Measurements from ENCODE around the gene ORM2.
"Not testable (repeated sequence)": the region's sequence is repeated elsewhere in the genome, so short reads cannot be mapped to it uniquely, and the experiment has no call there.

Gene ORM2

GRCh38 chr9:114315723-114316363 is 13.8 kb upstream of the ORM2 start:
- POLR2A ChIA-PET: no interaction called here
- Histone ChIP-seq H3K9me3 (ENCODE audit: control extremely low read depth in 1 of 5, control insufficient read depth in 4 of 5, insufficient read depth in 2 of 5, low read depth in 1 of 5, low read length in 4 of 5) (peaks cover 0 to 3% (median 0%) of the 10 kb centered on the region in 5 experiments), H3K36me3 (ENCODE audit: control insufficient read depth in 4 of 4, insufficient read depth in 4 of 4, low read length in 3 of 4) (no peaks in the 10 kb centered on the region), H3K4me1 (ENCODE audit: control extremely low read depth in 1 of 4, control insufficient read depth in 4 of 4, insufficient read depth in 4 of 4, low read length in 3 of 4) (no peaks in the 10 kb centered on the region), H3K27me3 (replicated peaks in 2 of 5; ENCODE audit: control insufficient read depth in 4 of 5, insufficient read depth in 5 of 5, low read length in 4 of 5) (no peaks in the 10 kb centered on the region), H3K4me3 (ENCODE audit: control insufficient read depth in 1 of 7, extremely low read depth in 1 of 7, insufficient read depth in 4 of 7, low read depth in 2 of 7, low read length in 6 of 7) (no peak overlapping the region), H3K27ac (ENCODE audit: insufficient read depth in 1 of 2, low read depth in 1 of 2, low read length in 2 of 2, poor library complexity in 1 of 2, severe bottlenecking in 2 of 2) (no peak overlapping the region)
- CTCF ChIA-PET: interaction anchor here (1.5 kb wide), 1 partner anchor 18 kb away, joined by 3 read pairs; no protein-coding TSS in a partner anchor
- no peak for DNase-seq
- 93% methylated on average over 7 of the region's 8 CpGs for WGBS (ENCODE audit: insufficient coverage)

GRCh38 chr9:114316605-114317230 is 13.0 kb upstream of the ORM2 start:
- POLR2A ChIA-PET: no interaction called here
- WGBS (ENCODE audit: insufficient coverage): 100% methylated on average over 4 of the region's 10 CpGs
- Histone ChIP-seq H3K9me3 (ENCODE audit: control extremely low read depth in 1 of 5, control insufficient read depth in 4 of 5, insufficient read depth in 2 of 5, low read depth in 1 of 5, low read length in 4 of 5) (peaks cover 0 to 3% (median 0%) of the 10 kb centered on the region in 5 experiments), H3K27ac (ENCODE audit: insufficient read depth in 1 of 2, low read depth in 1 of 2, low read length in 2 of 2, poor library complexity in 1 of 2, severe bottlenecking in 2 of 2) (no peak overlapping the region), H3K36me3 (ENCODE audit: control insufficient read depth in 4 of 4, insufficient read depth in 4 of 4, low read length in 3 of 4) (no peaks in the 10 kb centered on the region), H3K27me3 (replicated peaks in 2 of 5; ENCODE audit: control insufficient read depth in 4 of 5, insufficient read depth in 5 of 5, low read length in 4 of 5) (no peaks in the 10 kb centered on the region), H3K4me3 (ENCODE audit: control insufficient read depth in 1 of 7, extremely low read depth in 1 of 7, insufficient read depth in 4 of 7, low read depth in 2 of 7, low read length in 6 of 7) (no peak overlapping the region), H3K4me1 (ENCODE audit: control extremely low read depth in 1 of 4, control insufficient read depth in 4 of 4, insufficient read depth in 4 of 4, low read length in 3 of 4) (no peaks in the 10 kb centered on the region)
- no peak for DNase-seq
- CTCF ChIA-PET: interaction anchor here (1.5 kb wide), 1 partner anchor 19 kb away, joined by 3 read pairs; no protein-coding TSS in a partner anchor

- ChIA-PET POLR2A (no interaction called here), CTCF (no interaction called here)
- Histone ChIP-seq H3K27ac (ENCODE audit: insufficient read depth in 1 of 2, low read depth in 1 of 2, low read length in 2 of 2, poor library complexity in 1 of 2, severe bottlenecking in 2 of 2) (no peak overlapping the region), H3K4me3 (ENCODE audit: control insufficient read depth in 1 of 7, extremely low read depth in 1 of 7, insufficient read depth in 4 of 7, low read depth in 2 of 7, low read length in 6 of 7) (no peak overlapping the region), H3K27me3 (replicated peaks in 2 of 5; ENCODE audit: control insufficient read depth in 4 of 5, insufficient read depth in 5 of 5, low read length in 4 of 5) (no peaks in the 10 kb centered on the region), H3K36me3 (ENCODE audit: control insufficient read depth in 4 of 4, insufficient read depth in 4 of 4, low read length in 3 of 4) (no peaks in the 10 kb centered on the region), H3K9me3 (ENCODE audit: control extremely low read depth in 1 of 5, control insufficient read depth in 4 of 5, insufficient read depth in 2 of 5, low read depth in 1 of 5, low read length in 4 of 5) (peaks cover 0 to 3% (median 0%) of the 10 kb centered on the region in 5 experiments), H3K4me1 (ENCODE audit: control extremely low read depth in 1 of 4, control insufficient read depth in 4 of 4, insufficient read depth in 4 of 4, low read length in 3 of 4) (no peaks in the 10 kb centered on the region)
- WGBS (ENCODE audit: insufficient coverage): 96% methylated on average over 5 of the region's 8 CpGs
- DNase-seq: peak in 1 of 3 donors; percentile 29
Observed at GRCh38 chr9:114317665-114318357, 11.9 kb upstream of the ORM2 start.

GRCh38 chr9:114318416-114318815 is 11.3 kb upstream of the ORM2 start:
- Histone ChIP-seq H3K27ac (ENCODE audit: insufficient read depth in 1 of 2, low read depth in 1 of 2, low read length in 2 of 2, poor library complexity in 1 of 2, severe bottlenecking in 2 of 2) (no peak overlapping the region), H3K4me1 (ENCODE audit: control extremely low read depth in 1 of 4, control insufficient read depth in 4 of 4, insufficient read depth in 4 of 4, low read length in 3 of 4) (no peaks in the 10 kb centered on the region)

GRCh38 chr9:114319147-114319546 is 10.5 kb upstream of the ORM2 start:
- no peak overlapping the region for H3K27ac ChIP-seq (ENCODE audit: insufficient read depth in 1 of 2, low read depth in 1 of 2, low read length in 2 of 2, poor library complexity in 1 of 2, severe bottlenecking in 2 of 2)
- no peak for DNase-seq
- no peaks in the 10 kb centered on the region for H3K27me3 ChIP-seq (replicated peaks in 2 of 5; ENCODE audit: control insufficient read depth in 4 of 5, insufficient read depth in 5 of 5, low read length in 4 of 5)
- ChIA-PET CTCF (interaction anchor here (0.8 kb wide), 1 partner anchor 211 kb away, joined by 3 read pairs; no protein-coding TSS in a partner anchor), POLR2A (no interaction called here)
- H3K4me1 ChIP-seq (ENCODE audit: control extremely low read depth in 1 of 4, control insufficient read depth in 4 of 4, insufficient read depth in 4 of 4, low read length in 3 of 4): no peaks in the 10 kb centered on the region
- H3K9me3 ChIP-seq (ENCODE audit: control extremely low read depth in 1 of 5, control insufficient read depth in 4 of 5, insufficient read depth in 2 of 5, low read depth in 1 of 5, low read length in 4 of 5): peaks cover 0 to 3% (median 0%) of the 10 kb centered on the region in 5 experiments
- H3K36me3 ChIP-seq (ENCODE audit: control insufficient read depth in 4 of 4, insufficient read depth in 4 of 4, low read length in 3 of 4): no peaks in the 10 kb centered on the region
- 92% methylated on average over 2 of the region's 3 CpGs for WGBS (ENCODE audit: insufficient coverage)
- no peak overlapping the region for H3K4me3 ChIP-seq (ENCODE audit: control insufficient read depth in 1 of 7, extremely low read depth in 1 of 7, insufficient read depth in 4 of 7, low read depth in 2 of 7, low read length in 6 of 7)

More at GRCh38 chr9:114318416-114318815, 11.3 kb upstream of the ORM2 start:
- POLR2A ChIA-PET: no interaction called here
- H3K27me3 ChIP-seq (replicated peaks in 2 of 5; ENCODE audit: control insufficient read depth in 4 of 5, insufficient read depth in 5 of 5, low read length in 4 of 5): no peaks in the 10 kb centered on the region
- no peak overlapping the region for H3K4me3 ChIP-seq (ENCODE audit: control insufficient read depth in 1 of 7, extremely low read depth in 1 of 7, insufficient read depth in 4 of 7, low read depth in 2 of 7, low read length in 6 of 7)
- CTCF ChIA-PET: interaction anchor here (0.8 kb wide), 1 partner anchor 211 kb away, joined by 3 read pairs; no protein-coding TSS in a partner anchor
- H3K36me3 ChIP-seq (ENCODE audit: control insufficient read depth in 4 of 4, insufficient read depth in 4 of 4, low read length in 3 of 4): no peaks in the 10 kb centered on the region
- peaks cover 0 to 3% (median 0%) of the 10 kb centered on the region in 5 experiments for H3K9me3 ChIP-seq (ENCODE audit: control extremely low read depth in 1 of 5, control insufficient read depth in 4 of 5, insufficient read depth in 2 of 5, low read depth in 1 of 5, low read length in 4 of 5)
- DNase-seq: no peak
- WGBS (ENCODE audit: insufficient coverage): 95% methylated on average over 8 of the region's 8 CpGs

GRCh38 chr9:114320710-114321109 is 9.0 kb upstream of the ORM2 start:
- not testable (repeated sequence) for H3K27me3 ChIP-seq (replicated peaks in 2 of 5; ENCODE audit: control insufficient read depth in 4 of 5, insufficient read depth in 5 of 5, low read length in 4 of 5); H3K4me3 ChIP-seq (ENCODE audit: control insufficient read depth in 1 of 7, extremely low read depth in 1 of 7, insufficient read depth in 4 of 7, low read depth in 2 of 7, low read length in 6 of 7); H3K4me1 ChIP-seq (ENCODE audit: control extremely low read depth in 1 of 4, control insufficient read depth in 4 of 4, insufficient read depth in 4 of 4, low read length in 3 of 4); H3K27ac ChIP-seq (ENCODE audit: insufficient read depth in 1 of 2, low read depth in 1 of 2, low read length in 2 of 2, poor library complexity in 1 of 2, severe bottlenecking in 2 of 2); H3K9me3 ChIP-seq (ENCODE audit: control extremely low read depth in 1 of 5, control insufficient read depth in 4 of 5, insufficient read depth in 2 of 5, low read depth in 1 of 5, low read length in 4 of 5); H3K36me3 ChIP-seq (ENCODE audit: control insufficient read depth in 4 of 4, insufficient read depth in 4 of 4, low read length in 3 of 4); DNase-seq
- ChIA-PET POLR2A (interaction anchor here (0.6 kb wide), 1 partner anchor 104 kb away, joined by 3 read pairs; no protein-coding TSS in a partner anchor), CTCF (interaction anchor here (0.6 kb wide), 1 partner anchor 65 kb away, joined by 3 read pairs; no protein-coding TSS in a partner anchor)
- WGBS (ENCODE audit: insufficient coverage): 100% methylated on average over 5 of the region's 7 CpGs

- Histone ChIP-seq H3K9me3 (ENCODE audit: control extremely low read depth in 1 of 5, control insufficient read depth in 4 of 5, insufficient read depth in 2 of 5, low read depth in 1 of 5, low read length in 4 of 5) (no peaks in the 10 kb centered on the region), H3K4me3 (ENCODE audit: control insufficient read depth in 1 of 7, extremely low read depth in 1 of 7, insufficient read depth in 4 of 7, low read depth in 2 of 7, low read length in 6 of 7) (no peak overlapping the region), H3K27me3 (replicated peaks in 2 of 5; ENCODE audit: control insufficient read depth in 4 of 5, insufficient read depth in 5 of 5, low read length in 4 of 5) (no peaks in the 10 kb centered on the region), H3K36me3 (ENCODE audit: control insufficient read depth in 4 of 4, insufficient read depth in 4 of 4, low read length in 3 of 4) (no peaks in the 10 kb centered on the region), H3K4me1 (ENCODE audit: control extremely low read depth in 1 of 4, control insufficient read depth in 4 of 4, insufficient read depth in 4 of 4, low read length in 3 of 4) (no peaks in the 10 kb centered on the region), H3K27ac (ENCODE audit: insufficient read depth in 1 of 2, low read depth in 1 of 2, low read length in 2 of 2, poor library complexity in 1 of 2, severe bottlenecking in 2 of 2) (no peak overlapping the region)
- POLR2A ChIA-PET: no interaction called here
- CTCF ChIA-PET: interaction anchor here (1.0 kb wide), 1 partner anchor 239 kb away, joined by 3 read pairs; no protein-coding TSS in a partner anchor
- 93% methylated on average over 3 of the region's 8 CpGs for WGBS (ENCODE audit: insufficient coverage)
- DNase-seq: no peak
Observed at GRCh38 chr9:114321759-114322158, 7.9 kb upstream of the ORM2 start.

All from common myeloid progenitor, CD34-positive (primary cell).